ENCODE measurements around the gene POU4F2. TPM values are rescaled to one million over a fixed set of nuclear protein-coding genes. Genes with fewer than 3 reads are reported as not detected.

Gene POU4F2
- total RNA-seq, 2 donors from 2014 or later = 0.51 TPM; not detected in 1

- WGBS = 55% methylated on average over 2 of the region's 2 CpGs
- H3K36me3 ChIP-seq = no peaks in the 10 kb centered on the region
- intact Hi-C loops (cut with DNase I) = no loop called here
- H3K4me3 ChIP-seq = no peak overlapping the region
- TF ChIP-seq POLR2AphosphoS5 (IDR thresholded peaks at IDR 0.05) (no peak), POLR2A (IDR thresholded peaks at IDR 0.05) (no peak), CTCF (IDR thresholded peaks at IDR 0.05) (no peak)
- H3K9me3 ChIP-seq = no peaks in the 10 kb centered on the region
- H3K27me3 ChIP-seq (replicated peaks; ENCODE audit: insufficient read depth) = no peaks in the 10 kb centered on the region
- no peak overlapping the region for H3K27ac ChIP-seq
- no peak for DNase-seq (ENCODE audit: low spot score)
- no peaks in the 10 kb centered on the region for H3K4me1 ChIP-seq (replicated peaks)
These were observed 36.3 kb downstream of the POU4F2 start for GRCh38 chr4:146674829-146675570.

Other genes with a start within 250 kb of the POU4F2 start
- gene SLC10A7, start 117.0 kb upstream of the POU4F2 start, total RNA-seq = 10 to 100 TPM in 1 of 2 donors, 1 to 10 TPM in 1; 9.9 to 11.2 TPM

Data from prostate gland (tissue), 2 donors.